Mesendoderm (in vitro differentiated cells): ENCODE results near the gene INHBB.

Experiments
- DNase-seq: peaks from one replicate; pipeline ENCODE4 v3.0.0; 2013
- H2AK5ac ChIP-seq: 2 replicates; pipeline ENCODE4 v1.6.1; 2013; ENCODE audit warnings: low read length, inconsistent platforms
- H2BK120ac ChIP-seq: 2 replicates; pipeline ENCODE4 v1.6.1; 2013; ENCODE audit warnings: low read depth, mild to moderate bottlenecking, low read length, moderate library complexity, mixed read lengths
- H2BK15ac ChIP-seq: replicated peaks from 2 replicates; pipeline ENCODE4 v1.6.1; 2013; ENCODE audit warnings: low read depth, mild to moderate bottlenecking, moderate library complexity
- H2BK5ac ChIP-seq: 2 replicates; pipeline ENCODE4 v1.6.1; 2013; ENCODE audit warnings: low read length, inconsistent platforms
- H3K18ac ChIP-seq: 2 replicates; pipeline ENCODE4 v1.6.1; 2013; ENCODE audit warnings: mild to moderate bottlenecking, low read length, mixed read lengths
- H3K23ac ChIP-seq: one replicate; pipeline ENCODE4 v1.6.1; 2013; ENCODE audit warnings: low read length
- H3K27ac ChIP-seq: 2 replicates; pipeline ENCODE4 v1.5.1; 2013; ENCODE audit warnings: low read depth, mild to moderate bottlenecking, inconsistent platforms, low read length, moderate library complexity
- H3K27me3 ChIP-seq: 2 replicates; pipeline ENCODE4 v1.6.1; 2013; ENCODE audit warnings: low read length, control low read depth, mild to moderate bottlenecking, inconsistent platforms; ENCODE audit not compliant: insufficient read depth, poor library complexity
- H3K36me3 ChIP-seq: 2 replicates; pipeline ENCODE4 v1.6.1; 2013; ENCODE audit warnings: low read length, inconsistent platforms; ENCODE audit not compliant: control insufficient read depth, insufficient read depth
- H3K4ac ChIP-seq: one replicate; pipeline ENCODE4 v1.6.1; 2013; ENCODE audit warnings: low read depth, mild to moderate bottlenecking, low read length, moderate library complexity
- H3K4me1 ChIP-seq: 2 replicates; pipeline ENCODE4 v1.6.1; 2013; ENCODE audit warnings: low read depth, low read length, inconsistent platforms; ENCODE audit not compliant: control insufficient read depth
- H3K4me2 ChIP-seq: 2 replicates; pipeline ENCODE4 v1.6.1; 2013; ENCODE audit warnings: low read length
- H3K4me3 ChIP-seq: 2 replicates; pipeline ENCODE4 v1.5.1; 2013; ENCODE audit warnings: mild to moderate bottlenecking, low read length
- H3K56ac ChIP-seq: one replicate; pipeline ENCODE4 v1.6.1; 2013; ENCODE audit warnings: low read length
- H3K79me1 ChIP-seq: 2 replicates; pipeline ENCODE4 v1.6.1; 2013; ENCODE audit warnings: low read length, inconsistent platforms
- H3K79me2 ChIP-seq: 2 replicates; pipeline ENCODE4 v1.6.1; 2013; ENCODE audit warnings: mild to moderate bottlenecking, low read length; ENCODE audit not compliant: control insufficient read depth, insufficient read depth
- H3K9ac ChIP-seq: 2 replicates; pipeline ENCODE4 v1.6.1; 2013; ENCODE audit warnings: low read length, inconsistent platforms
- H4K5ac ChIP-seq: one replicate; pipeline ENCODE4 v1.6.1; 2013; ENCODE audit warnings: low read length
- H4K8ac ChIP-seq: one replicate; pipeline ENCODE4 v1.6.1; 2013; ENCODE audit warnings: low read depth, mild to moderate bottlenecking, control low read depth, low read length, moderate library complexity
- WGBS: extraction: QIAGEN DNeasy Blood & Tissue Kit; methylation state at CpG from one replicate; pipeline ENCODE4 v1.1.7; 2013; ENCODE audit warnings: low lambda C conversion rate, missing lambda C conversion rate; ENCODE audit not compliant: insufficient coverage; ENCODE audit errors: extremely low coverage; 5-methylcytosine and 5-hydroxymethylcytosine counted together

The INHBB gene

GRCh38 chr2:120324933-120325332, 21.0 kb upstream of the INHBB start:
- no peak overlapping the region for H3K9ac ChIP-seq
- H3K79me2 ChIP-seq, result no peaks in the 10 kb centered on the region
- H4K8ac ChIP-seq, result no peak overlapping the region
- no peak overlapping the region for H2BK15ac ChIP-seq
- no peak overlapping the region for H3K23ac ChIP-seq
- H3K4me3 ChIP-seq, result no peak overlapping the region
- no peak overlapping the region for H2BK120ac ChIP-seq
- H3K4ac ChIP-seq, result no peak overlapping the region
- no peak overlapping the region for H3K27ac ChIP-seq
- no peak overlapping the region for H2AK5ac ChIP-seq
- no peaks in the 10 kb centered on the region for H3K79me1 ChIP-seq
- no peak overlapping the region for H3K56ac ChIP-seq
- no peaks in the 10 kb centered on the region for H3K27me3 ChIP-seq
- no peak overlapping the region for H2BK5ac ChIP-seq
- DNase-seq, result no peak
- no peak overlapping the region for H3K4me2 ChIP-seq
- no CpG with 5 or more reads among the region's 7 CpGs for WGBS
- no peak overlapping the region for H3K18ac ChIP-seq
- H4K5ac ChIP-seq, result no peak overlapping the region
- H3K36me3 ChIP-seq, result no peaks in the 10 kb centered on the region
- H3K4me1 ChIP-seq, result no peaks in the 10 kb centered on the region

- no peak overlapping the region for H2BK15ac ChIP-seq
- no peaks in the 10 kb centered on the region for H3K27me3 ChIP-seq
- H3K23ac ChIP-seq, result no peak overlapping the region
- H3K79me2 ChIP-seq, result no peaks in the 10 kb centered on the region
- no peak for DNase-seq
- H3K4ac ChIP-seq, result no peak overlapping the region
- no peak overlapping the region for H2BK5ac ChIP-seq
- H4K8ac ChIP-seq, result no peak overlapping the region
- no peak overlapping the region for H3K56ac ChIP-seq
- H3K36me3 ChIP-seq, result no peaks in the 10 kb centered on the region
- H3K4me1 ChIP-seq, result no peaks in the 10 kb centered on the region
- no peak overlapping the region for H3K18ac ChIP-seq
- no peak overlapping the region for H3K4me3 ChIP-seq
- H3K4me2 ChIP-seq, result no peak overlapping the region
- no peak overlapping the region for H3K27ac ChIP-seq
- no peak overlapping the region for H2BK120ac ChIP-seq
- WGBS, result no CpG with 5 or more reads among the region's 9 CpGs
- no peak overlapping the region for H3K9ac ChIP-seq
- H4K5ac ChIP-seq, result no peak overlapping the region
- no peak overlapping the region for H2AK5ac ChIP-seq
- H3K79me1 ChIP-seq, result no peaks in the 10 kb centered on the region
Observed at GRCh38 chr2:120326066-120326465, 19.9 kb upstream of the INHBB start.

GRCh38 chr2:120330946-120331822, 14.8 kb upstream of the INHBB start:
- no peak for DNase-seq
- H3K23ac ChIP-seq, result no peak overlapping the region
- no peaks in the 10 kb centered on the region for H3K36me3 ChIP-seq
- H3K56ac ChIP-seq, result no peak overlapping the region
- H2BK5ac ChIP-seq, result no peak overlapping the region
- H3K4me3 ChIP-seq, result no peak overlapping the region
- no peak overlapping the region for H2AK5ac ChIP-seq
- no CpG with 5 or more reads among the region's 24 CpGs for whole genome bisulfite sequencing
- H3K18ac ChIP-seq, result no peak overlapping the region
- H3K79me2 ChIP-seq, result no peaks in the 10 kb centered on the region
- H3K4me1 ChIP-seq, result no peaks in the 10 kb centered on the region
- H2BK120ac ChIP-seq, result no peak overlapping the region
- H4K5ac ChIP-seq, result no peak overlapping the region
- no peak overlapping the region for H3K27ac ChIP-seq
- H3K27me3 ChIP-seq, result no peaks in the 10 kb centered on the region
- no peak overlapping the region for H3K4me2 ChIP-seq
- H3K9ac ChIP-seq, result no peak overlapping the region
- H4K8ac ChIP-seq, result no peak overlapping the region
- H3K79me1 ChIP-seq, result no peaks in the 10 kb centered on the region
- H3K4ac ChIP-seq, result no peak overlapping the region
- H2BK15ac ChIP-seq, result no peak overlapping the region

- Histone ChIP-seq H3K4me2 (no peak overlapping the region), H3K23ac (no peak overlapping the region), H3K4me1 (no peaks in the 10 kb centered on the region), H2AK5ac (no peak overlapping the region), H2BK120ac (no peak overlapping the region), H3K79me1 (no peaks in the 10 kb centered on the region), H4K8ac (no peak overlapping the region), H3K27ac (no peak overlapping the region), H3K4ac (no peak overlapping the region), H4K5ac (no peak overlapping the region), H3K27me3 (no peaks in the 10 kb centered on the region), H3K79me2 (no peaks in the 10 kb centered on the region), H3K56ac (no peak overlapping the region), H2BK15ac (no peak overlapping the region), H3K18ac (no peak overlapping the region), H2BK5ac (no peak overlapping the region), H3K36me3 (no peaks in the 10 kb centered on the region), H3K9ac (no peak overlapping the region), H3K4me3 (no peak overlapping the region)
- no peak for DNase-seq
- no CpG with 5 or more reads among the region's 4 CpGs for WGBS
Observed at GRCh38 chr2:120331903-120332302, 14.0 kb upstream of the INHBB start.

GRCh38 chr2:120332384-120332783, 13.6 kb upstream of the INHBB start:
- no peaks in the 10 kb centered on the region for H3K79me2 ChIP-seq
- H2BK120ac ChIP-seq, result no peak overlapping the region
- H3K79me1 ChIP-seq, result no peaks in the 10 kb centered on the region
- no peak overlapping the region for H3K4me2 ChIP-seq
- DNase-seq, result no peak
- no peaks in the 10 kb centered on the region for H3K27me3 ChIP-seq
- H4K8ac ChIP-seq, result no peak overlapping the region
- H3K4ac ChIP-seq, result no peak overlapping the region
- no peak overlapping the region for H3K27ac ChIP-seq
- no peak overlapping the region for H2BK15ac ChIP-seq
- H3K4me1 ChIP-seq, result no peaks in the 10 kb centered on the region
- WGBS, result no CpG with 5 or more reads among the region's 6 CpGs
- H3K23ac ChIP-seq, result no peak overlapping the region
- no peak overlapping the region for H2AK5ac ChIP-seq
- H3K56ac ChIP-seq, result no peak overlapping the region
- H2BK5ac ChIP-seq, result no peak overlapping the region
- H3K18ac ChIP-seq, result no peak overlapping the region
- H3K9ac ChIP-seq, result no peak overlapping the region
- H3K36me3 ChIP-seq, result no peaks in the 10 kb centered on the region
- no peak overlapping the region for H3K4me3 ChIP-seq
- no peak overlapping the region for H4K5ac ChIP-seq

GRCh38 chr2:120334068-120334467, 11.9 kb upstream of the INHBB start:
- no peak overlapping the region for H4K5ac ChIP-seq
- no peaks in the 10 kb centered on the region for H3K27me3 ChIP-seq
- no peak overlapping the region for H3K4me3 ChIP-seq
- H4K8ac ChIP-seq, result no peak overlapping the region
- no peak overlapping the region for H3K9ac ChIP-seq
- H3K23ac ChIP-seq, result no peak overlapping the region
- H2BK120ac ChIP-seq, result no peak overlapping the region
- H3K56ac ChIP-seq, result no peak overlapping the region
- no peaks in the 10 kb centered on the region for H3K79me1 ChIP-seq
- DNase-seq, result no peak
- H2BK5ac ChIP-seq, result no peak overlapping the region
- H3K27ac ChIP-seq, result no peak overlapping the region
- H3K4me1 ChIP-seq, result no peaks in the 10 kb centered on the region
- WGBS, result no CpG with 5 or more reads among the region's 1 CpG
- no peak overlapping the region for H2BK15ac ChIP-seq
- no peaks in the 10 kb centered on the region for H3K36me3 ChIP-seq
- no peak overlapping the region for H3K4ac ChIP-seq
- H3K18ac ChIP-seq, result no peak overlapping the region
- no peak overlapping the region for H3K4me2 ChIP-seq
- no peaks in the 10 kb centered on the region for H3K79me2 ChIP-seq
- no peak overlapping the region for H2AK5ac ChIP-seq
